ENCODE data around the gene S100A9.
"Not testable (repeated sequence)": the region's sequence is repeated elsewhere in the genome, so short reads cannot be mapped to it uniquely, and the experiment has no call there.

S100A9 gene

DNA sequence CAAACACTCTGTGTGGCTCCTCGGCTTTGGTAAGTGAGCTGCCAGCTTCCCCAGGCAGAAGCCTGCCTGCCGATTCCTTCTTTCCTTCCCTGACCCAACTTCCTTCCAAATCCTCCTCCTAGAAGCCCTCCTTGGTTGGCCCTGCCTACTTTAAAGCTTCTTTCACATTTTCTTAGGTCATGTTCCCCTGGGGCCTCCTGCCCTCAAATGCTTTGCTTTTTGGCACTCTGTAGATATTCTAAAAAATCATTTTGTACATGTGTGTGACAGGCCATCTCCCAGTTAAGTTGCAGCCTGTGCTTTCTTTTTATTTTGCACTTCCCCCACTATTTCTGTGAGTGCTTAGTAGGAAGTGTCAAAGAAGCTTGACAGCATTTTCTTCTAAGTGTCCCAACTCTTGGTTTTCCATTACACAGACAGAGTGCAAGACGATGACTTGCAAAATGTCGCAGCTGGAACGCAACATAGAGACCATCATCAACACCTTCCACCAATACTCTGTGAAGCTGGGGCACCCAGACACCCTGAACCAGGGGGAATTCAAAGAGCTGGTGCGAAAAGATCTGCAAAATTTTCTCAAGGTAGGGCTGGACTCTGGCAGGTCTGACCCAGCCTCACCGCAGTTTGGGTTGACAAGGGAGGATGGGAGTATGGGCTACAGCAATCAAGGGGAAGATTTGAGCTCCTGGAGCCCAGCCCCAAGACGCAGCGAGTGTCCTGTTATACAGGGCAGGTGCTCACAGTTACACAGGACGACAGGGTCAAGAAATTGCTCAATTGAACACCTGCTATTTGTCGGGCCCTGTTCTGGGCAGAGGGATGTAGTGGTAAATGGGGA, at the start of gene S100A9:
S100A9 (plus strand) TSS at position 2 of the 838 bp plus-strand sequence; CDS start at position 432, 430 bp downstream.
- TF ChIP-seq ZFX (IDR thresholded peaks at IDR 0.05; ENCODE audit: borderline replicate concordance): no peak
- TF ChIP-seq, protein P1, sequence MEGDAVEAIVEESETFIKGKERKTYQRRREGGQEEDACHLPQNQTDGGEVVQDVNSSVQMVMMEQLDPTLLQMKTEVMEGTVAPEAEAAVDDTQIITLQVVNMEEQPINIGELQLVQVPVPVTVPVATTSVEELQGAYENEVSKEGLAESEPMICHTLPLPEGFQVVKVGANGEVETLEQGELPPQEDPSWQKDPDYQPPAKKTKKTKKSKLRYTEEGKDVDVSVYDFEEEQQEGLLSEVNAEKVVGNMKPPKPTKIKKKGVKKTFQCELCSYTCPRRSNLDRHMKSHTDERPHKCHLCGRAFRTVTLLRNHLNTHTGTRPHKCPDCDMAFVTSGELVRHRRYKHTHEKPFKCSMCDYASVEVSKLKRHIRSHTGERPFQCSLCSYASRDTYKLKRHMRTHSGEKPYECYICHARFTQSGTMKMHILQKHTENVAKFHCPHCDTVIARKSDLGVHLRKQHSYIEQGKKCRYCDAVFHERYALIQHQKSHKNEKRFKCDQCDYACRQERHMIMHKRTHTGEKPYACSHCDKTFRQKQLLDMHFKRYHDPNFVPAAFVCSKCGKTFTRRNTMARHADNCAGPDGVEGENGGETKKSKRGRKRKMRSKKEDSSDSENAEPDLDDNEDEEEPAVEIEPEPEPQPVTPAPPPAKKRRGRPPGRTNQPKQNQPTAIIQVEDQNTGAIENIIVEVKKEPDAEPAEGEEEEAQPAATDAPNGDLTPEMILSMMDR (IDR thresholded peaks at IDR 0.05): no peak
- H3K27ac ChIP-seq: no peak within 1 kb of the TSS

DNA sequence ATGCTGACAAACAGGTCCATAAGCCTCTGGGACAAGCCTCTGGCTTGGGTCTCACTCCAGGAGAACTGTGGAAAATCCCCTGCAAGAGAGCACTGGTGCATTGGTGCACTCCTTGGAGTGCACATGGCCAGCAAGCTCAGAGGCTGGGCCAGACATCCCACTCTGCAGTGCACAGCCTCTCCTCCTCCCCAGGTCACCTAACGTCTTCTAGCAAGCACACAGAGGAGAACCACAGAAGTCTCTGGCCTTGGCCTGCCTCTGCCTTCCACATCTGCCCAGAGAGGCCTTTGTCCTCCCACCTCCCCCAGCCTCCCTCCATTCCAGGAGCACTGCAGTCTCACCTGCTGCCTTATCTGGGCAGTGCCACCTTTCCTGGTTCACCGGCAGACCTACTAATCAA, 49.1 kb upstream of the S100A9 start:
- no peak overlapping the region for H3K27ac ChIP-seq
- TF ChIP-seq, protein P1 (IDR thresholded peaks at IDR 0.05): no peak
- no peak for TF ChIP-seq ZFX (IDR thresholded peaks at IDR 0.05; ENCODE audit: borderline replicate concordance)

DNA sequence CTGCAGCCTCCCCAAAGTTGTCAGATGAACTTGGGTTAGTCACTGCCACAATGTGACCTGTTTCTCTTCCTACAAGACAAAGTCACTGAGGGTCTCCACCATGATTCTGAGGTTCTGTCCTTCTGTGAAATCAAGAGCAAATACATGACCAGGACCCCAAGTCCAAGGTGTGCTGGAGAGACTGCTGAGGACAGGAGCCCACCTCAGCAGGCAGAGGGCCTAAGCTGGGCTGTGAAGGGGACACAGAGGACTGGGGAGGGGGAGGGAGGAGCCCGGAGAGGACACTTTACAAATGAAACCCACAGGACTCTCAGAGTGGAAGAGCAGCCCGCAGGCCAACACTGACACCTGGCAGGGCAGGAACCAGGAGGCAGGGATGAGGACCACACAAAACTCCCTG, 48.2 kb upstream of the S100A9 start:
- no peak overlapping the region for H3K27ac ChIP-seq
- no peak for TF ChIP-seq ZFX (IDR thresholded peaks at IDR 0.05; ENCODE audit: borderline replicate concordance)
- TF ChIP-seq, protein P1 (IDR thresholded peaks at IDR 0.05): no peak

DNA sequence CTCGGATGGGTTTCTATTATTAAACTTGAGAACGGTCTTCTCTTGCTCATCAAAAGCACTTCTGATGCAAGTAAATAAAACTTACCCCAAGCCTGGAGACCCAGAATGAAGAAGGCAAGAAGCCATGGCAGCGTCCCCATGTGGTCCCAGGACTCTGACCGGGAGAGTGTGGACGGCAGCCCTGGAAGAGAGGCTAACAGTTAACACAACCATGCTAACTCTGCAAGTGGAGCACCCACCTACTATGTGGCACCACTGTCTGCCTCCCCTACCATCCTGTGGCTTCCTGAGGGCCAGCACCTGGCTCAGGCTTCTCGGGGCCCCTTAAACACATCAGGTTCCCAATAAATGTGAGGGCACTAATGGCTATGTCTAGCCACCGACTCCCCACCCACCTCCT, 47.1 kb upstream of the S100A9 start:
- TF ChIP-seq ZFX (IDR thresholded peaks at IDR 0.05; ENCODE audit: borderline replicate concordance): no peak
- TF ChIP-seq, protein P1 (IDR thresholded peaks at IDR 0.05): no peak
- H3K27ac ChIP-seq: no peak overlapping the region

DNA sequence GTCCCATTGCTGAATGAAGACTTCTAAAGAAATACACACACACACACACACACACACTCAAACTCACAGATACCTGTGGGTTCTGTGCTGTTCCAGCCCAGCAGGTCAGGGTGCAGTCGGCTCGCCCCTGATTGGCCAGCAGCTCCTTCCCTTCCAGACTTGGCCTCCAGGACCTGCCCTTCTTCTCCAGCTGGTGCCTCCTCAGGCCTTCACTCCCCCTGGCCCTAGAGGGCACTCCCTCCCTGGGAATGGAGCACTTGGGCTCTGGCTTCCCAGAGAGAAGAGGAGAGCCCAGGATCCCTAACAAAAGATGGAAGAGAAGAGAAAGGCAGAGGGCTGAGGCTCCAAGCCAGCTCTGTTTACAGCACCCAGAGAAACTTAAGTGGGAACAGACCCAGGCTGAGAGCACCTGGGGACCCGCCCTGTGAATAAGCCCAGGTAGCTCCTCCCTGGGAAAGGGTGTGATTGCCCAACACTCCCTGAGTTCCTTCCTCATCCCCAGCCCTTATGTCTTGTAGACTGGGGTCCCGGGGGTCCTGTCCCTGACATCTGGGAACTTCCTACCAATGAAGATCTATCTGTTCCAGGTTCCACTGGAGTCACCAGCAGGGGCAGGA, 45.0 kb upstream of the S100A9 start, which contains the start of gene PGLYRP3:
PGLYRP3 (minus strand) TSS at position 383 of the 617 bp plus-strand sequence. CDS start 2,287 bp downstream, outside the sequence.
- H3K27ac ChIP-seq: no peak within 1 kb of the TSS
- TF ChIP-seq, protein P1 (IDR thresholded peaks at IDR 0.05): no peak
- no peak for TF ChIP-seq ZFX (IDR thresholded peaks at IDR 0.05; ENCODE audit: borderline replicate concordance)

DNA sequence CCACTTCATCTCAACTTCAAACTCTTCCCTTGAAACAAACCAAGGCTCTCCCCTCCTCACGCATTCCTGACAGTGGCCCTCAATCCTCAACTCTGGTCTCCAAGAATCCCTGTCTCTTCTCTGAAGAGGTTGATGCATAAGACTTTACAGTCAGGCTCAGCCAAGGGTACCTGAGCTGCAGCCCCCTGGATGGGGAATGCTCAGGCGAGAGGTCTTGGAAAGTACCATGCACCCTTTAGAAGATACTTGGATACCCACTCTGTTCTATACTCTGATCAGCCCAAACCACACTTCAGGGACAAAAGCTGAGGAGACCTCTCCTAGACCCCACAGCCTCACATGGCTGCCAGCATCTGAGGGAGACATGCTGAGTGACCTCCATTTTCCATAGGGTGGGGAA, 44.4 kb upstream of the S100A9 start:
- no peak overlapping the region for H3K27ac ChIP-seq
- TF ChIP-seq, protein P1 (IDR thresholded peaks at IDR 0.05): no peak

DNA sequence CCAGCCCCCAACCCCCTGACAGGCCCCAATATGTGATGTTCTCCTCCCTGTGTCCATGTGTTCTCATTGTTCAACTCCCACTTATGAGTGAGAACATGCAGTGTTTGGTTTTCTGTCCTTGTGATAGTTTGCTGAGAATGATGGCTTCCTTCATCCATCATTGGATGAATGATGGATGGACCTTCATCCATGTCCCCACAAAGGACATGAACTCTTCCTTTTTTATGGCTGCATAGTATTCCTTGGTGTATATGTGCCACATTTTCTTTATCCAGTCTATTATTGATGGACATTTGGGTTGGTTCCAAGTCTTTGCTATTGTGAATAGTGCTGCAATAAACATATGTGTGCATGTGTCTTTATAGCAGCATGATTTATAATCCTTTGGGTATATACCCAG, 43.3 kb upstream of the S100A9 start:
- H3K27ac ChIP-seq: not testable (repeated sequence)

DNA sequence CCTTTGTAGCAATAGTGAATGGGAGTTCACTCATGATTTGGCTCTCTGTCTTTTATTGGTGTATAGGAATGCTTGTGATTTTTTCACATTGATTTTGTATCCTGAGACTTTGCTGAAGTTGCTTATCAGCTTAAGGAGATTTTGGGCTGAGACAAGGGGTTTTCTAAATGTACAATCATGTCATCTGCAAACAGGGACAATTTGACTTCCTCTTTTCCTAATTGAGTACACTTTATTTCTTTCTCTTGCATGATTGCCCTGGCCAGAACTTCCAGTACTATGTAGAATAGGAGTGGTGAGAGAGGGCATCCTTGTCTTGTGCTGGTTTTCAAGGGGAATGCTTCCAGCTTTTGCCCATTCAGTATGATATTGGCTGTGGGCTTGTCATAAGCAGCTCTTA, 41.6 kb upstream of the S100A9 start:
- not testable (repeated sequence) for H3K27ac ChIP-seq

DNA sequence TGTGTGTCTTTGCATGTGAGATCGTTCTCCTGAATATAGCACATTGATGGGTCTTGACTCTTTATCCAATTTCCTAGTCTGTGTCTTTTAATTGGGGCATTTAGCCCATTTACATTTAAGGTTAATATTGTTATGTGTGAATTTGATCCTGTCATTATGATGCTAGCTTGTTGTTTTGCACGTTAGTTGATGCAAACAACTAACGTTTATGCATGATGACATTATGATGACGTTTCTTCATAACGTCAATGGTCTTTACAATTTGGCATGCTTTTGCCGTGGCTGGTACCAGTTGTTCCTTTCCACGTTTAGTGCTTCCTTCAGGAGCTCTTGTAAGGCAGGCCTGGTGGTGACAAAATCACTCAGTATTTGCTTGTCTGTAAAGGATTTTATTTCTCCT, 39.5 kb upstream of the S100A9 start:
- H3K27ac ChIP-seq: not testable (repeated sequence)
